DND-41 (cell line): ENCODE measurements around the gene ZBTB7B.

Experiments used
- ATAC-seq: fragments of 200-7000 bp; cut with Tn5 transposase; 3 replicates; pipeline ENCODE4 v1.9.1; 2021; ENCODE audit warnings: low read depth; ENCODE audit not compliant: insufficient read depth
- DNase-seq: peaks from one replicate; pipeline ENCODE4 v3.0.0-alpha.2; 2020
- H2AFZ ChIP-seq: 2 replicates; pipeline ENCODE4 v1.6.0; 2012; ENCODE audit warnings: low read depth, low read length
- H3K27ac ChIP-seq: 2 replicates; pipeline ENCODE4 v1.5.1; 2012; ENCODE audit warnings: low read length, inconsistent platforms
- H3K27me3 ChIP-seq: fragments of 200-600 bp; sonication (generic); 2 replicates; pipeline ENCODE4 v1.6.0; 2012; ENCODE audit warnings: low read length, mild to moderate bottlenecking, inconsistent platforms; ENCODE audit not compliant: insufficient read depth, poor library complexity
- H3K36me3 ChIP-seq: 2 replicates; pipeline ENCODE4 v1.5.1; 2012; ENCODE audit warnings: low read length, inconsistent platforms; ENCODE audit not compliant: insufficient read depth
- H3K4me1 ChIP-seq: 2 replicates; pipeline ENCODE4 v1.5.1; 2012; ENCODE audit warnings: mild to moderate bottlenecking, low read length; ENCODE audit not compliant: insufficient read depth
- H3K4me2 ChIP-seq: 2 replicates; pipeline ENCODE4 v1.6.0; 2012; ENCODE audit warnings: mild to moderate bottlenecking, moderate library complexity, low read length, inconsistent platforms; ENCODE audit not compliant: insufficient read depth
- H3K4me3 ChIP-seq, 2 experiments: fragments of 200-600 bp in 1 of 2; shearing (Covaris generic) in 1 of 2; 2 replicates each; pipeline ENCODE4 v1.5.1; 2012 to 2016; ENCODE audit warnings: inconsistent platforms in 2 of 2, low read length in 2 of 2, mild to moderate bottlenecking in 2 of 2, low read depth in 1 of 2, moderate library complexity in 1 of 2
- H3K79me2 ChIP-seq: 2 replicates; pipeline ENCODE4 v1.6.0; 2012; ENCODE audit warnings: low read length, inconsistent platforms; ENCODE audit not compliant: insufficient read depth
- H3K9ac ChIP-seq: 2 replicates; pipeline ENCODE4 v1.6.0; 2012; ENCODE audit warnings: low read depth, mild to moderate bottlenecking, inconsistent platforms, low read length, moderate library complexity
- H3K9me3 ChIP-seq: 2 replicates; pipeline ENCODE4 v1.5.1; 2012; ENCODE audit warnings: low read length, moderate library complexity, mild to moderate bottlenecking, inconsistent platforms; ENCODE audit not compliant: insufficient read depth, severe bottlenecking
- H4K20me1 ChIP-seq: 2 replicates; pipeline ENCODE4 v1.6.0; 2012; ENCODE audit warnings: low read length; ENCODE audit not compliant: insufficient read depth
- EZH2 ChIP-seq: IDR thresholded peaks from 3 replicates; pipeline ENCODE4 v1.6.1; 2012; ENCODE audit warnings: borderline replicate concordance, low read depth, mild to moderate bottlenecking, moderate library complexity, low read length, inconsistent platforms; ENCODE audit not compliant: severe bottlenecking
- TF ChIP-seq, protein P1 (sequence below): IDR thresholded peaks from 2 replicates; pipeline ENCODE4 v1.5.1; 2012; ENCODE audit warnings: borderline replicate concordance, low read length, moderate library complexity, mild to moderate bottlenecking; ENCODE audit not compliant: poor library complexity, severe bottlenecking; ENCODE audit errors: extremely low read depth

The ZBTB7B gene

DNA sequence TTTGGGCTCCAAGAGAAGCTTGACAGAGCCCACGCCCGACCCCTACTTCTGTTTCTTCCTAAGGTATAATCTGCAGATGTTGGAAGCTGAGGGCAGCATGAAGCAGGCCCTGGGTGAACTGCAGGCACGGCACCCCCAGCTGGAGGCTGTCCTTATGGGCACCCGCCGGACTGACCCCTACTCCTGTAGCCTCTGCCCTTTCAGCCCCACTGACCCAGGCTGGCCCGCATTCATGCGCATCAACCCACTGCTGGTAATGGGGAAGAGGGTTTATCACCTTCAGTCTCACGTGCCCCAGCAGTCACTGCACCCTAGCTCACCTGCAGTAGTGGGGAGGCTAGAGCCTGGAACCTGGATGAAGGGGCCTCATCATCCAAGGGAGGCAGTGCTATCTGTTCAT lies 12.3 kb upstream of the ZBTB7B start:
- Histone ChIP-seq H3K4me1 (no peaks in the 10 kb centered on the region), H3K4me2 (no peak overlapping the region), H3K9me3 (no peaks in the 10 kb centered on the region), H3K27ac (no peak overlapping the region), H3K27me3 (no peaks in the 10 kb centered on the region), H3K4me3 (no peak overlapping the region), H4K20me1 (peaks cover 54% of the 10 kb centered on the region), H2AFZ (no peak overlapping the region), H3K79me2 (peaks cover 3% of the 10 kb centered on the region; the same call in 1 of the 2 replicates), H3K9ac (no peak overlapping the region), H3K36me3 (peaks cover 39% of the 10 kb centered on the region)
- DNase-seq, result no peak
- TF ChIP-seq EZH2, result no peak
- TF ChIP-seq, protein P1, sequence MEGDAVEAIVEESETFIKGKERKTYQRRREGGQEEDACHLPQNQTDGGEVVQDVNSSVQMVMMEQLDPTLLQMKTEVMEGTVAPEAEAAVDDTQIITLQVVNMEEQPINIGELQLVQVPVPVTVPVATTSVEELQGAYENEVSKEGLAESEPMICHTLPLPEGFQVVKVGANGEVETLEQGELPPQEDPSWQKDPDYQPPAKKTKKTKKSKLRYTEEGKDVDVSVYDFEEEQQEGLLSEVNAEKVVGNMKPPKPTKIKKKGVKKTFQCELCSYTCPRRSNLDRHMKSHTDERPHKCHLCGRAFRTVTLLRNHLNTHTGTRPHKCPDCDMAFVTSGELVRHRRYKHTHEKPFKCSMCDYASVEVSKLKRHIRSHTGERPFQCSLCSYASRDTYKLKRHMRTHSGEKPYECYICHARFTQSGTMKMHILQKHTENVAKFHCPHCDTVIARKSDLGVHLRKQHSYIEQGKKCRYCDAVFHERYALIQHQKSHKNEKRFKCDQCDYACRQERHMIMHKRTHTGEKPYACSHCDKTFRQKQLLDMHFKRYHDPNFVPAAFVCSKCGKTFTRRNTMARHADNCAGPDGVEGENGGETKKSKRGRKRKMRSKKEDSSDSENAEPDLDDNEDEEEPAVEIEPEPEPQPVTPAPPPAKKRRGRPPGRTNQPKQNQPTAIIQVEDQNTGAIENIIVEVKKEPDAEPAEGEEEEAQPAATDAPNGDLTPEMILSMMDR, result no peak
- ATAC-seq, result no peak

DNA sequence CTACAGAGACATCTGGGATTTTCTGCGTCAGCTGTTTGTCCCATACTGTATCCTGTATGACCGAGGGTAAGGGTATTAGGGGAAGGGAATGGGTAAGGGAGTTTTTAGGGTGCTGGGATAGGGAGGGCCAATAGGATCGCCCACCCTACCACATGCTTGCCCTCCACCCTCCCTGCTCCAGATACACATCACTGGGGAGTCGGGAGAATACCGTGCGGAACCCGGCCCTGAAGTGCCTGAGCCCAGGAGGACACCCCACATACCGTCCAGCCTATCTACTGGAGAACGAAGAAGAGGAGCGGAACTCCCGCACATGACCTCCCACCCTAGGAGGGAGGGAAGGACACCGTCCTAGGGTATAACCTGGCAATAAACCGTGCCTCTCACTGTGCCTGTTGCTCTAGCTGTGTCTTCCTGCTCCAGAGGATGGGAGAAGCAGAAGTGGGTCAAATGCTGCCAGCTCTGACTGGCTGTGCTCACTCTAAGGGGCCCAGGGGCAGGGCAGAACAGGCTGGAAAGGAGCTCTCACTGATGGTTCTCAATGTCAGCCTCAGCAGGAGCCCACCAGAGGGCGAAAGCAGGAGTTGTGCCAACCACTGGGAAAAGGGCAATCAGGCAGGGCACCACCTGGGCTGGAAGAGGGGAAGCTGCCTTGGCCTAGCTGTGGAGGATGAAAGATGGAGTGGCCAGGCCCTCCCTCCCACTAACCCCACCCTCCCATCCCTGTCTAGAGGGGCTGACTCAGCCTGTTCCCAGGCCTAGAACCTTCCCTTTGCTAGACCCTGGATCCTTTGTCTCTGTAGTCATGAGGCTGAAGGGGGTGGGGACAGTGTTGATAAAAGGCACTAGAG lies 9.7 kb upstream of the ZBTB7B start:
- no peak overlapping the region for H3K9ac ChIP-seq
- no peak for TF ChIP-seq EZH2
- TF ChIP-seq, protein P1, result peak; percentile 54
- ATAC-seq (peak; percentile 65), DNase-seq (no peak)
- H4K20me1 ChIP-seq, result peaks cover 54% of the 10 kb centered on the region
- H3K27me3 ChIP-seq, result peaks cover 10% of the 10 kb centered on the region
- H3K36me3 ChIP-seq, result peaks cover 26% of the 10 kb centered on the region
- H3K9me3 ChIP-seq, result no peaks in the 10 kb centered on the region
- peaks cover 3% of the 10 kb centered on the region for H3K4me1 ChIP-seq
- H3K79me2 ChIP-seq, result peaks cover 2% of the 10 kb centered on the region; the same call in 1 of the 2 replicates
- H3K4me2 ChIP-seq, result no peak overlapping the region
- no peak overlapping the region for H3K4me3 ChIP-seq
- no peak overlapping the region for H2AFZ ChIP-seq
- no peak overlapping the region for H3K27ac ChIP-seq

GRCh38 chr1:154993572-154994268 lies 8.9 kb upstream of the ZBTB7B start, which contains the start of gene LENEP:
TSS of gene LENEP (plus strand) at chr1:154993586. CDS start at chr1:154993608, 22 bp downstream.
- no peak within 1 kb of the TSS for H2AFZ ChIP-seq
- TF ChIP-seq, protein P1, result no peak
- TF ChIP-seq EZH2, result no peak
- no peak within 1 kb of the TSS for H3K9ac ChIP-seq
- no peak within 1 kb of the TSS for H3K4me3 ChIP-seq
- H3K36me3 ChIP-seq, result peaks cover 19% of the 10 kb centered on the region
- H3K4me1 ChIP-seq, result peaks cover 10% of the 10 kb centered on the region
- no peak within 1 kb of the TSS for H3K27ac ChIP-seq
- H3K9me3 ChIP-seq, result no peaks in the 10 kb centered on the region
- ATAC-seq, result peak; percentile 5; the same call in 1 of the 3 replicates
- DNase-seq, result no peak
- peaks cover 55% of the 10 kb centered on the region for H4K20me1 ChIP-seq
- no peak within 1 kb of the TSS for H3K4me2 ChIP-seq
- peaks cover 13% of the 10 kb centered on the region for H3K27me3 ChIP-seq
- H3K79me2 ChIP-seq, result no peaks in the 10 kb centered on the region
